Measurements from ENCODE around the gene LRRC59. TPM values are rescaled to one million over a fixed set of nuclear protein-coding genes. Genes with fewer than 3 reads are reported as not detected.

LRRC59 gene
- total and polyA plus RNA-seq, 4 experiments from 2014 or later = 17.8 to 30.7 (median 27.1) TPM

GRCh38 chr17:50359005-50359699 is 38.2 kb downstream of the LRRC59 start:
- no peak overlapping the region for H3K4me3 ChIP-seq (ENCODE audit: low read length in 2 of 2)
- H3K27ac ChIP-seq (ENCODE audit: low read depth, low read length) = no peak overlapping the region
- peaks cover 7% of the 10 kb centered on the region for H3K4me1 ChIP-seq (ENCODE audit: insufficient read depth, low read length)
- Mint-ChIP-seq H3K36me3 (peaks cover 6 to 36% of the 10 kb centered on the region in 2 donors), H3K4me1 (peaks cover 8 to 10% (median 9%) of the 10 kb centered on the region in 4 donors), H3K27me3 (no peaks in the 10 kb centered on the region), H3K9me3 (no peaks in the 10 kb centered on the region), H3K4me3 (no peak overlapping the region), H3K27ac (peak overlapping the region in 1 of 7 donors; percentile 4)
- no peak for DNase-seq
- no peaks in the 10 kb centered on the region for H3K9me3 ChIP-seq (ENCODE audit: control insufficient read depth in 1 of 2, low read length in 2 of 2)
- H3K27me3 ChIP-seq (ENCODE audit: insufficient read depth, low read length) = no peaks in the 10 kb centered on the region
- intact Hi-C loops (cut with micrococcal nuclease) = no loop called here
- ChIA-PET CTCF (ENCODE audit: partially characterized antibody) (interaction anchor here (1.1 to 3.4 kb wide), 3 partner anchors 9 to 38 kb away, joined by 3 to 20 read pairs (median 3); partner anchors contain the start of gene LRRC59), POLR2A (ENCODE audit: partially characterized antibody) (interaction anchor here (1.2 to 2.2 kb wide), 2 partner anchors 9 to 13 kb away, joined by 6 to 10 read pairs; no protein-coding TSS in a partner anchor)
- peaks cover 33% of the 10 kb centered on the region for H3K36me3 ChIP-seq (ENCODE audit: insufficient read depth, low read length)

DNA sequence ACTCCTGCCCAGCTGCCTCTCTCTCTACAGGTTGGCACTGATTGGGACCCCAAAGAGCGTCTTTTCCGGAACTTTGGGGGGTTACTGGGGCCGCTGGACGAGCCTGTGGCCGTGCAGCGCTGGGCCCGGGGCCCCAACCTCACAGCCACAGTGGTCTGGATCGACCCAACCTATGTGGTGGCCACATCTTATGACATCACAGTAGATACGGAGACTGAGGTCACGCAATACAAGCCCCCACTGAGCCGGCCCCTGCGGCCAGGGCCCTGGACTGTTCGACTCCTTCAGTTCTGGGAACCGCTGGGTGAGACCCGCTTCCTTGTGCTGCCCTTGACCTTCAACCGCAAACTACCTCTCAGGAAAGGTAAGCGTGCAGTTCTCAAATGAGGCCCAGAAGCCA is 39.1 kb downstream of the LRRC59 start:
- Mint-ChIP-seq H3K27ac (no peak overlapping the region), H3K4me3 (no peak overlapping the region), H3K9me3 (no peaks in the 10 kb centered on the region), H3K4me1 (peaks cover 8 to 12% (median 10%) of the 10 kb centered on the region in 4 donors), H3K27me3 (no peaks in the 10 kb centered on the region), H3K36me3 (peaks cover 8 to 41% of the 10 kb centered on the region in 2 donors)
- ChIA-PET POLR2A (ENCODE audit: partially characterized antibody) (interaction anchor here (2.2 kb wide), 1 partner anchor 10 kb away, joined by 10 read pairs; no protein-coding TSS in a partner anchor), CTCF (ENCODE audit: partially characterized antibody) (interaction anchor here (0.8 to 3.4 kb wide), 2 partner anchors 11 to 39 kb away, joined by 3 to 20 read pairs; partner anchors contain the start of gene LRRC59)
- H3K36me3 ChIP-seq (ENCODE audit: insufficient read depth, low read length) = peaks cover 33% of the 10 kb centered on the region
- intact Hi-C loops (cut with micrococcal nuclease) = no loop called here
- no peak overlapping the region for H3K27ac ChIP-seq (ENCODE audit: low read depth, low read length)
- H3K4me1 ChIP-seq (ENCODE audit: insufficient read depth, low read length) = peaks cover 7% of the 10 kb centered on the region
- no peak overlapping the region for H3K4me3 ChIP-seq (ENCODE audit: low read length in 2 of 2)
- no peaks in the 10 kb centered on the region for H3K9me3 ChIP-seq (ENCODE audit: control insufficient read depth in 1 of 2, low read length in 2 of 2)
- DNase-seq = no peak
- no peaks in the 10 kb centered on the region for H3K27me3 ChIP-seq (ENCODE audit: insufficient read depth, low read length)

DNA sequence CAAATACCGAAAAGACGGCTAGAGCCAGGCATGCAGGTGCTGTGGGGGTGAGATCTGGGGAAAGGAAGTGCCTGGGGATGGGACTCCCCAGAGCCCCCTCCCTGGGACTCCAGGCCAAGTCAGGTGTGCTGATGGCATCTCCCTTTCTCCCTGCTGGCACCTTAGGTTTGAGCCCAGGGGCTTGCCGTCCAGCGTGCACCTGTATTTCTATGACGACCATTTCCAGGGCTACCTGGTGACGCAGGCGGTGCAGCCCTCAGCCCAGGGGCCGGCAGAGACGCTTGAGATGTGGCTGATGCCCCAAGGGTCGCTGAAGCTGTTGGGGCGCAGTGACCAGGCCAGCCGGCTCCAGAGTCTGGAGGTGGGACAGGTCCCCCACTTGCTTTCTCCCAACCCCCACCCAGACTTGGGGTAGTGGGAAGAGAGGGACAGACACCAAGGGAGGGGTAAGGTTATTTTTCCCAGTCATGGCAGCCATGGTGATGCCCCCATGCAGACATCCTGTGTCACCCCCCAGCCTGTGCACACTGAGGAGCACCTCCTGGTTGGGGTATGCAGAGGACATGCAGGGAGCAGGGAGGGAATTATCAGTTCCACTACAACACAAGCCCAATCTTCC is 40.3 kb downstream of the LRRC59 start:
- no peak overlapping the region for H3K4me3 Mint-ChIP-seq
- no peak overlapping the region for H3K27ac Mint-ChIP-seq
- Histone ChIP-seq H3K4me1 (ENCODE audit: insufficient read depth, low read length) (peaks cover under 1% of the 10 kb centered on the region), H3K36me3 (ENCODE audit: insufficient read depth, low read length) (peaks cover 33% of the 10 kb centered on the region), H3K4me3 (ENCODE audit: low read length in 2 of 2) (no peak overlapping the region), H3K27ac (ENCODE audit: low read depth, low read length) (no peak overlapping the region), H3K9me3 (ENCODE audit: control insufficient read depth in 1 of 2, low read length in 2 of 2) (no peaks in the 10 kb centered on the region), H3K27me3 (ENCODE audit: insufficient read depth, low read length) (no peaks in the 10 kb centered on the region)
- H3K9me3 Mint-ChIP-seq = no peaks in the 10 kb centered on the region
- H3K36me3 Mint-ChIP-seq = peaks cover 10 to 45% of the 10 kb centered on the region in 2 donors
- intact Hi-C loops (cut with micrococcal nuclease) = no loop called here
- CTCF ChIA-PET (ENCODE audit: partially characterized antibody) = interaction anchor here (3.4 kb wide), 1 partner anchor 40 kb away, joined by 20 read pairs; the partner anchor contains the start of gene LRRC59
- POLR2A ChIA-PET (ENCODE audit: partially characterized antibody) = no interaction called here
- peaks cover 3 to 9% (median 7%) of the 10 kb centered on the region in 4 donors for H3K4me1 Mint-ChIP-seq
- no peaks in the 10 kb centered on the region for H3K27me3 Mint-ChIP-seq
- DNase-seq = no peak

GRCh38 chr17:50356418-50356817 is 40.9 kb downstream of the LRRC59 start:
- H3K4me3 ChIP-seq (ENCODE audit: low read length in 2 of 2) = no peak overlapping the region
- ChIA-PET POLR2A (ENCODE audit: partially characterized antibody) (no interaction called here), CTCF (ENCODE audit: partially characterized antibody) (interaction anchor here (1.4 kb wide), 1 partner anchor 13 kb away, joined by 4 read pairs; no protein-coding TSS in a partner anchor)
- DNase-seq = no peak
- Mint-ChIP-seq H3K4me1 (peaks cover 0 to 11% (median 9%) of the 10 kb centered on the region in 4 donors), H3K27me3 (no peaks in the 10 kb centered on the region), H3K27ac (no peak overlapping the region), H3K36me3 (peaks cover 15 to 48% of the 10 kb centered on the region in 2 donors), H3K4me3 (no peak overlapping the region), H3K9me3 (no peaks in the 10 kb centered on the region)
- H3K9me3 ChIP-seq (ENCODE audit: control insufficient read depth in 1 of 2, low read length in 2 of 2) = no peaks in the 10 kb centered on the region
- no peak overlapping the region for H3K27ac ChIP-seq (ENCODE audit: low read depth, low read length)
- no peaks in the 10 kb centered on the region for H3K4me1 ChIP-seq (ENCODE audit: insufficient read depth, low read length)
- H3K36me3 ChIP-seq (ENCODE audit: insufficient read depth, low read length) = peaks cover 33% of the 10 kb centered on the region
- intact Hi-C loops (cut with micrococcal nuclease) = no loop called here
- no peaks in the 10 kb centered on the region for H3K27me3 ChIP-seq (ENCODE audit: insufficient read depth, low read length)

GRCh38 chr17:50355701-50356341 is 41.5 kb downstream of the LRRC59 start:
- Histone ChIP-seq H3K36me3 (ENCODE audit: insufficient read depth, low read length) (peaks cover 33% of the 10 kb centered on the region), H3K27me3 (ENCODE audit: insufficient read depth, low read length) (no peaks in the 10 kb centered on the region), H3K4me1 (ENCODE audit: insufficient read depth, low read length) (no peaks in the 10 kb centered on the region), H3K9me3 (ENCODE audit: control insufficient read depth in 1 of 2, low read length in 2 of 2) (no peaks in the 10 kb centered on the region), H3K27ac (ENCODE audit: low read depth, low read length) (no peak overlapping the region), H3K4me3 (ENCODE audit: low read length in 2 of 2) (no peak overlapping the region)
- DNase-seq = no peak
- Mint-ChIP-seq H3K36me3 (peaks cover 15 to 50% of the 10 kb centered on the region in 2 donors), H3K4me1 (peaks cover 0 to 14% (median 10%) of the 10 kb centered on the region in 4 donors), H3K9me3 (no peaks in the 10 kb centered on the region), H3K4me3 (no peak overlapping the region), H3K27me3 (no peaks in the 10 kb centered on the region), H3K27ac (no peak overlapping the region)
- CTCF ChIA-PET (ENCODE audit: partially characterized antibody) = interaction anchor here (1.4 kb wide), 1 partner anchor 13 kb away, joined by 4 read pairs; no protein-coding TSS in a partner anchor
- intact Hi-C loops (cut with micrococcal nuclease) = no loop called here
- POLR2A ChIA-PET (ENCODE audit: partially characterized antibody) = interaction anchor here (1.2 kb wide), 1 partner anchor 10 kb away, joined by 10 read pairs; the partner anchor contains the start of gene XYLT2

- Histone ChIP-seq H3K4me1 (ENCODE audit: insufficient read depth, low read length) (no peaks in the 10 kb centered on the region), H3K27ac (ENCODE audit: low read depth, low read length) (no peak overlapping the region), H3K36me3 (ENCODE audit: insufficient read depth, low read length) (peaks cover 33% of the 10 kb centered on the region), H3K27me3 (ENCODE audit: insufficient read depth, low read length) (no peaks in the 10 kb centered on the region), H3K4me3 (ENCODE audit: low read length in 2 of 2) (no peak overlapping the region), H3K9me3 (ENCODE audit: control insufficient read depth in 1 of 2, low read length in 2 of 2) (no peaks in the 10 kb centered on the region)
- ChIA-PET CTCF (ENCODE audit: partially characterized antibody) (interaction anchor here (1.4 kb wide), 1 partner anchor 14 kb away, joined by 4 read pairs; no protein-coding TSS in a partner anchor), POLR2A (ENCODE audit: partially characterized antibody) (interaction anchor here (1.2 kb wide), 1 partner anchor 9 kb away, joined by 10 read pairs; the partner anchor contains the start of gene XYLT2)
- no peak overlapping the region for H3K4me3 Mint-ChIP-seq
- no peak for DNase-seq
- intact Hi-C loops (cut with micrococcal nuclease) = no loop called here
- H3K27ac Mint-ChIP-seq = no peak overlapping the region
- H3K4me1 Mint-ChIP-seq = peaks cover 0 to 17% (median 10%) of the 10 kb centered on the region in 4 donors
- H3K27me3 Mint-ChIP-seq = no peaks in the 10 kb centered on the region
- peaks cover 15 to 50% of the 10 kb centered on the region in 2 donors for H3K36me3 Mint-ChIP-seq
- no peaks in the 10 kb centered on the region for H3K9me3 Mint-ChIP-seq
Observed at GRCh38 chr17:50355336-50355700, 42.0 kb downstream of the LRRC59 start.
